ENCODE measurements around the gene MAPRE3. TPM values are rescaled to one million over a fixed set of nuclear protein-coding genes. Genes with fewer than 3 reads are reported as not detected.
"Not testable (repeated sequence)": the region's sequence is repeated elsewhere in the genome, so short reads cannot be mapped to it uniquely, and the experiment has no call there.

The MAPRE3 gene
- 22.8 TPM for polyA plus RNA-seq (2013, experiment 1 of 2)
- 23.1 TPM for polyA plus RNA-seq (2013, experiment 2 of 2)

- no peak within 1 kb of the TSS for H3K4ac ChIP-seq (ENCODE audit: low read depth in 1 of 2, low read length in 2 of 2)
- H4K91ac ChIP-seq (ENCODE audit: low read length): peak within 1 kb of the TSS; percentile 11
- H2AK5ac ChIP-seq (ENCODE audit: low read length, severe bottlenecking): no peak within 1 kb of the TSS
- peak within 1 kb of the TSS in 1 of 2 experiments; percentile 23 for H2BK12ac ChIP-seq (ENCODE audit: low read length in 2 of 2)
- peak within 1 kb of the TSS; percentile 81 for H2AFZ ChIP-seq (ENCODE audit: low read depth, low read length)
- H3K4me3 ChIP-seq (ENCODE audit: insufficient read depth in 1 of 2, low read depth in 1 of 2, low read length in 2 of 2): peak within 1 kb of the TSS; percentile 86 to 92
- no peaks in the 10 kb centered on the region for H3K36me3 ChIP-seq (ENCODE audit: control insufficient read depth in 1 of 2, insufficient read depth in 2 of 2, low read depth in 1 of 2, low read length in 2 of 2)
- H4K8ac ChIP-seq (ENCODE audit: low read length): peak within 1 kb of the TSS; percentile 50
- H2BK120ac ChIP-seq (ENCODE audit: low read depth, low read length): peak within 1 kb of the TSS; percentile 54
- H2BK15ac ChIP-seq (ENCODE audit: low read depth, poor library complexity, severe bottlenecking): no peak within 1 kb of the TSS
- H3K9me3 ChIP-seq (ENCODE audit: control insufficient read depth, low read length): no peaks in the 10 kb centered on the region
- H3K18ac ChIP-seq (ENCODE audit: low read depth in 1 of 2, low read length in 2 of 2): peak within 1 kb of the TSS; percentile 69 to 77
- H3K23ac ChIP-seq (ENCODE audit: low read length in 2 of 2): no peak within 1 kb of the TSS
- H3K79me1 ChIP-seq (replicated peaks; ENCODE audit: low read length, poor library complexity, severe bottlenecking): peaks cover 2% of the 10 kb centered on the region
- DNase-seq: peak; percentile 79
- peak within 1 kb of the TSS; percentile 98 for H3K4me2 ChIP-seq (ENCODE audit: low read length, poor library complexity, severe bottlenecking)
- H3K9ac ChIP-seq (ENCODE audit: low read length): peak within 1 kb of the TSS; percentile 86
- peaks cover 12% of the 10 kb centered on the region for H3K4me1 ChIP-seq (ENCODE audit: control insufficient read depth, insufficient read depth, low read depth, low read length)
- H3K27me3 ChIP-seq (ENCODE audit: control insufficient read depth in 1 of 2, insufficient read depth in 1 of 2, low read length in 2 of 2): peaks cover 28 to 56% of the 10 kb centered on the region in 2 experiments
- no peak within 1 kb of the TSS for H3K14ac ChIP-seq (ENCODE audit: low read length in 2 of 2)
- WGBS: 0% methylated on average over 27 of the region's 69 CpGs
- no peak within 1 kb of the TSS for H2BK5ac ChIP-seq (ENCODE audit: low read depth, low read length, poor library complexity, severe bottlenecking)
- no peak within 1 kb of the TSS for H3K27ac ChIP-seq (ENCODE audit: low read length, poor library complexity, severe bottlenecking)
Observed at GRCh38 chr2:26970244-26970927, at the start of gene MAPRE3. MAPRE3 (plus strand) TSS chr2:26970637; CDS start chr2:27022219, 51,582 bp downstream.

- Histone ChIP-seq H3K4me1 (ENCODE audit: control insufficient read depth, insufficient read depth, low read depth, low read length) (peaks cover 13% of the 10 kb centered on the region), H2BK5ac (ENCODE audit: low read depth, low read length, poor library complexity, severe bottlenecking) (no peak overlapping the region), H3K18ac (ENCODE audit: low read depth in 1 of 2, low read length in 2 of 2) (no peak overlapping the region), H4K91ac (ENCODE audit: low read length) (no peak overlapping the region), H2AK5ac (ENCODE audit: low read length, severe bottlenecking) (no peak overlapping the region), H3K4me3 (ENCODE audit: insufficient read depth in 1 of 2, low read depth in 1 of 2, low read length in 2 of 2) (no peak overlapping the region), H3K79me1 (replicated peaks; ENCODE audit: low read length, poor library complexity, severe bottlenecking) (no peaks in the 10 kb centered on the region), H4K8ac (ENCODE audit: low read length) (no peak overlapping the region), H2BK12ac (ENCODE audit: low read length in 2 of 2) (no peak overlapping the region), H3K14ac (ENCODE audit: low read length in 2 of 2) (no peak overlapping the region), H3K9ac (ENCODE audit: low read length) (no peak overlapping the region), H2BK15ac (ENCODE audit: low read depth, poor library complexity, severe bottlenecking) (no peak overlapping the region), H3K27me3 (ENCODE audit: control insufficient read depth in 1 of 2, insufficient read depth in 1 of 2, low read length in 2 of 2) (peaks cover 24 to 60% of the 10 kb centered on the region in 2 experiments), H2AFZ (ENCODE audit: low read depth, low read length) (no peak overlapping the region), H3K27ac (ENCODE audit: low read length, poor library complexity, severe bottlenecking) (no peak overlapping the region), H3K36me3 (ENCODE audit: control insufficient read depth in 1 of 2, insufficient read depth in 2 of 2, low read depth in 1 of 2, low read length in 2 of 2) (no peaks in the 10 kb centered on the region), H3K9me3 (ENCODE audit: control insufficient read depth, low read length) (no peaks in the 10 kb centered on the region), H2BK120ac (ENCODE audit: low read depth, low read length) (no peak overlapping the region), H3K23ac (ENCODE audit: low read length in 2 of 2) (no peak overlapping the region), H3K4me2 (ENCODE audit: low read length, poor library complexity, severe bottlenecking) (no peak overlapping the region), H3K4ac (ENCODE audit: low read depth in 1 of 2, low read length in 2 of 2) (no peak overlapping the region)
- DNase-seq: no peak
- 89% methylated on average over 5 of the region's 5 CpGs for WGBS
Observed at GRCh38 chr2:26921323-26921722, 49.1 kb upstream of the MAPRE3 start.

- no peak overlapping the region for H3K4me3 ChIP-seq (ENCODE audit: insufficient read depth in 1 of 2, low read depth in 1 of 2, low read length in 2 of 2)
- H4K91ac ChIP-seq (ENCODE audit: low read length): no peak overlapping the region
- no peaks in the 10 kb centered on the region for H3K79me1 ChIP-seq (replicated peaks; ENCODE audit: low read length, poor library complexity, severe bottlenecking)
- WGBS: 27% methylated on average over 8 of the region's 8 CpGs
- no peak overlapping the region for H3K27ac ChIP-seq (ENCODE audit: low read length, poor library complexity, severe bottlenecking)
- H3K9me3 ChIP-seq (ENCODE audit: control insufficient read depth, low read length): no peaks in the 10 kb centered on the region
- H2AK5ac ChIP-seq (ENCODE audit: low read length, severe bottlenecking): no peak overlapping the region
- H2BK120ac ChIP-seq (ENCODE audit: low read depth, low read length): no peak overlapping the region
- H2BK12ac ChIP-seq (ENCODE audit: low read length in 2 of 2): no peak overlapping the region
- no peak overlapping the region for H3K14ac ChIP-seq (ENCODE audit: low read length in 2 of 2)
- no peak overlapping the region for H3K4me2 ChIP-seq (ENCODE audit: low read length, poor library complexity, severe bottlenecking)
- H3K18ac ChIP-seq (ENCODE audit: low read depth in 1 of 2, low read length in 2 of 2): no peak overlapping the region
- H3K4me1 ChIP-seq (ENCODE audit: control insufficient read depth, insufficient read depth, low read depth, low read length): peaks cover 13% of the 10 kb centered on the region
- DNase-seq: peak; percentile 54
- no peak overlapping the region for H2BK5ac ChIP-seq (ENCODE audit: low read depth, low read length, poor library complexity, severe bottlenecking)
- H4K8ac ChIP-seq (ENCODE audit: low read length): no peak overlapping the region
- H3K9ac ChIP-seq (ENCODE audit: low read length): no peak overlapping the region
- no peak overlapping the region for H2BK15ac ChIP-seq (ENCODE audit: low read depth, poor library complexity, severe bottlenecking)
- H2AFZ ChIP-seq (ENCODE audit: low read depth, low read length): no peak overlapping the region
- no peak overlapping the region for H3K4ac ChIP-seq (ENCODE audit: low read depth in 1 of 2, low read length in 2 of 2)
- H3K36me3 ChIP-seq (ENCODE audit: control insufficient read depth in 1 of 2, insufficient read depth in 2 of 2, low read depth in 1 of 2, low read length in 2 of 2): no peaks in the 10 kb centered on the region
- peaks cover 14 to 58% of the 10 kb centered on the region in 2 experiments for H3K27me3 ChIP-seq (ENCODE audit: control insufficient read depth in 1 of 2, insufficient read depth in 1 of 2, low read length in 2 of 2)
- no peak overlapping the region for H3K23ac ChIP-seq (ENCODE audit: low read length in 2 of 2)
Observed at GRCh38 chr2:26922405-26923188, 47.8 kb upstream of the MAPRE3 start.

GRCh38 chr2:26923189-26923466, 47.3 kb upstream of the MAPRE3 start:
- not testable (repeated sequence) for H3K23ac ChIP-seq (ENCODE audit: low read length in 2 of 2); H3K9ac ChIP-seq (ENCODE audit: low read length); DNase-seq; H3K36me3 ChIP-seq (ENCODE audit: control insufficient read depth in 1 of 2, insufficient read depth in 2 of 2, low read depth in 1 of 2, low read length in 2 of 2); H4K91ac ChIP-seq (ENCODE audit: low read length); H2BK5ac ChIP-seq (ENCODE audit: low read depth, low read length, poor library complexity, severe bottlenecking); H3K14ac ChIP-seq (ENCODE audit: low read length in 2 of 2); H3K79me1 ChIP-seq (replicated peaks; ENCODE audit: low read length, poor library complexity, severe bottlenecking); H2BK12ac ChIP-seq (ENCODE audit: low read length in 2 of 2); H3K4me2 ChIP-seq (ENCODE audit: low read length, poor library complexity, severe bottlenecking); H3K9me3 ChIP-seq (ENCODE audit: control insufficient read depth, low read length); H2AFZ ChIP-seq (ENCODE audit: low read depth, low read length); H3K18ac ChIP-seq (ENCODE audit: low read depth in 1 of 2, low read length in 2 of 2); H3K4me3 ChIP-seq (ENCODE audit: insufficient read depth in 1 of 2, low read depth in 1 of 2, low read length in 2 of 2); H3K27ac ChIP-seq (ENCODE audit: low read length, poor library complexity, severe bottlenecking); H2AK5ac ChIP-seq (ENCODE audit: low read length, severe bottlenecking); H2BK120ac ChIP-seq (ENCODE audit: low read depth, low read length); H3K4ac ChIP-seq (ENCODE audit: low read depth in 1 of 2, low read length in 2 of 2); H4K8ac ChIP-seq (ENCODE audit: low read length); H2BK15ac ChIP-seq (ENCODE audit: low read depth, poor library complexity, severe bottlenecking)
- Histone ChIP-seq H3K4me1 (ENCODE audit: control insufficient read depth, insufficient read depth, low read depth, low read length) (peaks cover 13% of the 10 kb centered on the region), H3K27me3 (ENCODE audit: control insufficient read depth in 1 of 2, insufficient read depth in 1 of 2, low read length in 2 of 2) (peaks cover 13 to 62% of the 10 kb centered on the region in 2 experiments)
- WGBS: 100% methylated on average over 1 of the region's 1 CpG

All from mesenchymal stem cell (in vitro differentiated cells and primary cell).